Endothelial cell of umbilical vein (primary cell): ENCODE data around the gene C4orf54. TPM values are rescaled to one million over a fixed set of nuclear protein-coding genes. Genes with fewer than 3 reads are reported as not detected.

ENCODE experiments used
- BruUV-seq: library from RNA; stranded (reverse); fragments of 400-500 nt; replicated peaks from 2 replicates; lab custom pipeline; 2021; lab: Mats Ljungman, UMichigan
- CTCF ChIA-PET: fragments of 300-600, 350-600 bp; sonication (Branson Sonifier 250); formaldehyde crosslinking; loops from one replicate; lab custom pipeline; 2021; ENCODE audit warnings: antibody characterized with exemption, inconsistent platforms; lab: Charles Lee
- POLR2A ChIA-PET: fragments of 300-600, 350-600 bp; sonication (Branson Sonifier 250); formaldehyde crosslinking; loops from one replicate; lab custom pipeline; 2021; ENCODE audit warnings: antibody characterized with exemption, inconsistent platforms; lab: Charles Lee
- DNase-seq: peaks from one replicate; pipeline ENCODE4 v3.0.0-alpha.2; 2011; ENCODE audit warnings: low read depth, low spot score
- FAIRE-seq: peaks from 2 replicates; lab custom pipeline; 2011; peaks lifted over from hg19 to GRCh38; lab: Jason Lieb, UNC
- H2AFZ ChIP-seq: 2 replicates; pipeline ENCODE4 v1.6.0; 2012; ENCODE audit warnings: low read depth, low read length, control low read depth, inconsistent platforms
- H3K27ac ChIP-seq: 2 replicates; pipeline ENCODE4 v1.5.1; 2011; ENCODE audit warnings: low read depth, mild to moderate bottlenecking, control low read depth, low read length, moderate library complexity; ENCODE audit not compliant: insufficient read depth
- H3K27me3 ChIP-seq, 2 experiments: 2 replicates each; pipeline versions ENCODE4 v1.6.0 to v1.6.1; 2011; ENCODE audit warnings: low read length in 2 of 2, mixed read lengths in 1 of 2; ENCODE audit not compliant: control insufficient read depth in 2 of 2, insufficient read depth in 2 of 2
- H3K36me3 ChIP-seq, 2 experiments: 2 replicates in 1 of 2; 3 replicates in 1 of 2; pipeline ENCODE4 v1.5.1; 2011; ENCODE audit warnings: low read length in 2 of 2, mild to moderate bottlenecking in 1 of 2, moderate library complexity in 1 of 2; ENCODE audit not compliant: control insufficient read depth in 2 of 2, insufficient read depth in 2 of 2; ENCODE audit errors: extremely low read depth in 1 of 2
- H3K4me1 ChIP-seq: 3 replicates; pipeline ENCODE4 v1.5.1; 2011; ENCODE audit warnings: mild to moderate bottlenecking, low read length; ENCODE audit not compliant: control insufficient read depth, insufficient read depth; ENCODE audit errors: extremely low read depth
- H3K4me2 ChIP-seq: 2 replicates; pipeline ENCODE4 v1.6.1; 2011; ENCODE audit warnings: low read length, control low read depth, mixed read lengths; ENCODE audit not compliant: insufficient read depth
- H3K4me3 ChIP-seq, 3 experiments: fragments of 200-600 bp in 1 of 3; sonication (generic), shearing (Covaris generic) in 1 of 3; replicated peaks in 1 of 3; 2 replicates each; pipeline ENCODE4 v1.5.1; 2011 to 2016; ENCODE audit warnings: control low read depth in 3 of 3, low read length in 3 of 3, mild to moderate bottlenecking in 2 of 3, inconsistent platforms in 1 of 3, low read depth in 1 of 3, moderate library complexity in 1 of 3; ENCODE audit not compliant: insufficient read depth in 1 of 3
- H3K79me2 ChIP-seq: 2 replicates; pipeline ENCODE4 v1.6.0; 2012; ENCODE audit warnings: low read length, inconsistent platforms; ENCODE audit not compliant: control insufficient read depth, insufficient read depth
- H3K9ac ChIP-seq: replicated peaks from 2 replicates; pipeline ENCODE3; 2011; ENCODE audit warnings: low read length, control low read depth; ENCODE audit not compliant: insufficient read depth; ENCODE audit errors: extremely low read depth
- H3K9me1 ChIP-seq: replicated peaks from 3 replicates; pipeline ENCODE4 v1.6.0; 2011; ENCODE audit warnings: mild to moderate bottlenecking, low read length; ENCODE audit not compliant: control insufficient read depth, insufficient read depth; ENCODE audit errors: extremely low read depth
- H3K9me3 ChIP-seq: replicated peaks from 2 replicates; pipeline ENCODE4 v1.5.1; 2012; ENCODE audit warnings: low read length, inconsistent platforms; ENCODE audit not compliant: control insufficient read depth, insufficient read depth
- H4K20me1 ChIP-seq: replicated peaks from 2 replicates; pipeline ENCODE3; 2011; ENCODE audit warnings: mild to moderate bottlenecking, low read length; ENCODE audit not compliant: control insufficient read depth, insufficient read depth; ENCODE audit errors: extremely low read depth
- EZH2 ChIP-seq: IDR thresholded peaks from 2 replicates; pipeline ENCODE4 v1.6.1; 2012; ENCODE audit warnings: borderline replicate concordance, low read depth, mild to moderate bottlenecking, moderate library complexity, low read length, inconsistent platforms; ENCODE audit not compliant: severe bottlenecking
- FOS ChIP-seq: IDR thresholded peaks from 2 replicates; pipeline ENCODE4 v1.6.1; 2011; ENCODE audit warnings: mild to moderate bottlenecking, low read length, moderate library complexity, borderline replicate concordance; ENCODE audit not compliant: insufficient read depth
- GATA2 ChIP-seq: IDR thresholded peaks from 2 replicates; pipeline ENCODE4 v1.7.0; 2011; ENCODE audit warnings: low read depth, mild to moderate bottlenecking, moderate library complexity, mixed read lengths, low read length; ENCODE audit not compliant: insufficient read length, insufficient read depth
- JUN ChIP-seq: IDR thresholded peaks from 2 replicates; pipeline ENCODE4 v1.6.1; 2011; ENCODE audit warnings: borderline replicate concordance, low read depth; ENCODE audit not compliant: insufficient read length, insufficient read depth
- MAX ChIP-seq: IDR thresholded peaks from 2 replicates; pipeline ENCODE4 v1.6.1; 2011; ENCODE audit not compliant: insufficient read depth, insufficient read length
- MYC ChIP-seq: IDR thresholded peaks from one replicate; pipeline ENCODE4 v1.6.1; 2011; ENCODE audit warnings: mild to moderate bottlenecking, low read depth, low read length
- POLR2A ChIP-seq: IDR thresholded peaks from 2 replicates; pipeline ENCODE4 v1.6.1; 2012; ENCODE audit warnings: low read depth, mild to moderate bottlenecking, control low read depth, low read length
- POLR2AphosphoS5 ChIP-seq: IDR thresholded peaks from 2 replicates; pipeline ENCODE4 v1.6.1; 2012; ENCODE audit warnings: low read depth, mild to moderate bottlenecking, control low read depth, low read length, moderate library complexity; ENCODE audit not compliant: insufficient read depth
- dilution Hi-C: fragments of 300-500 bp; cut with MboI; formaldehyde crosslinking; loops from one replicate; pipeline ENCODE4 v1.15.0; 2019; ENCODE audit warnings: low sequenced_read_pairs; ENCODE audit not compliant: extremely low pct_ligation_motif_present
- intact Hi-C: fragments of 100-400 bp; cut with micrococcal nuclease; formaldehyde crosslinking; loops from one replicate; pipeline ENCODE4 v1.10.0; 2022
- polyA plus RNA-seq, 4 experiments: library from polyadenylated mRNA; depleted of rRNA in 3 of 4; stranded (reverse) in 3 of 4; unstranded in 1 of 4; fragments of >200 nt; gene quantifications; 2 replicates each; pipeline versions ENCODE4 v1.2.1 to v1.2.3, GENCODE V29; 2011 to 2012; ENCODE audit warnings: missing spikeins in 1 of 4
- total RNA-seq: library from RNA; stranded (reverse); gene quantifications from 2 replicates; pipeline ENCODE4 v1.2.3, GENCODE V29; 2021
- TF ChIP-seq, protein P1 (sequence below), 2 donors: IDR thresholded peaks; 1 replicate in 1 of 2; 2 replicates in 1 of 2; pipeline ENCODE4 v1.5.1; 2011; ENCODE audit warnings: low read length in 2 of 2, mild to moderate bottlenecking in 2 of 2, moderate library complexity in 2 of 2, control low read depth in 1 of 2, inconsistent platforms in 1 of 2, low read depth in 1 of 2; ENCODE audit not compliant: insufficient read depth in 1 of 2; ENCODE audit errors: extremely low read depth in 1 of 2

The C4orf54 gene
- total and polyA plus RNA-seq, 2 donors (not counting 3 experiments of a cell fraction or from before 2014, with no cell fraction given) = not detected

DNA sequence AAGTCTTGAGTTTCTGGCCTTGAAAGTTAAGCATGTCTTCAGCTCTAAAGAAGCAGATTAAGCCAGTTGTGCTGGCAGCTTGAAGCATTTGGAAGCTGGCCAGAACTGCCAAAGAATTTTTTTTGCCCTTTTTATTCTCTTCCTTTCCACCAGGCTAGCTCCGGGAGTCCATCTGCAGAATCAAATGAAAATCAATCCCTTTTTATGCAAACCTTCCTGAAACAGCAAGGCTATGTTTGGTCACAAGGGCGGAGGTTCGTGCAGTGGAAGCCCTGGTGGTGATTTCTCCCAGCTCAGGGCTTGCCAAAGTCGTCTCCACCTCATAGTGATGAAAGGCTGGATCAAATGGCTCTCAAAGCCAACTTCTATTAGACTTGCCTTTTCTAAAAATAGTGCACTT is 21.6 kb upstream of the C4orf54 start:
- H3K9me3 ChIP-seq = no peaks in the 10 kb centered on the region
- no peak overlapping the region for H3K9ac ChIP-seq
- H3K79me2 ChIP-seq = no peaks in the 10 kb centered on the region
- TF ChIP-seq EZH2 (no peak), POLR2AphosphoS5 (no peak), MYC (no peak), GATA2 (no peak), POLR2A (no peak), MAX (no peak), JUN (no peak), FOS (no peak)
- TF ChIP-seq, protein P1, sequence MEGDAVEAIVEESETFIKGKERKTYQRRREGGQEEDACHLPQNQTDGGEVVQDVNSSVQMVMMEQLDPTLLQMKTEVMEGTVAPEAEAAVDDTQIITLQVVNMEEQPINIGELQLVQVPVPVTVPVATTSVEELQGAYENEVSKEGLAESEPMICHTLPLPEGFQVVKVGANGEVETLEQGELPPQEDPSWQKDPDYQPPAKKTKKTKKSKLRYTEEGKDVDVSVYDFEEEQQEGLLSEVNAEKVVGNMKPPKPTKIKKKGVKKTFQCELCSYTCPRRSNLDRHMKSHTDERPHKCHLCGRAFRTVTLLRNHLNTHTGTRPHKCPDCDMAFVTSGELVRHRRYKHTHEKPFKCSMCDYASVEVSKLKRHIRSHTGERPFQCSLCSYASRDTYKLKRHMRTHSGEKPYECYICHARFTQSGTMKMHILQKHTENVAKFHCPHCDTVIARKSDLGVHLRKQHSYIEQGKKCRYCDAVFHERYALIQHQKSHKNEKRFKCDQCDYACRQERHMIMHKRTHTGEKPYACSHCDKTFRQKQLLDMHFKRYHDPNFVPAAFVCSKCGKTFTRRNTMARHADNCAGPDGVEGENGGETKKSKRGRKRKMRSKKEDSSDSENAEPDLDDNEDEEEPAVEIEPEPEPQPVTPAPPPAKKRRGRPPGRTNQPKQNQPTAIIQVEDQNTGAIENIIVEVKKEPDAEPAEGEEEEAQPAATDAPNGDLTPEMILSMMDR (IDR thresholded peaks at IDR 0.05; ENCODE audit: extremely low read depth in 1 of 2, insufficient read depth in 1 of 2, low read depth in 1 of 2, low read length in 2 of 2) = no peak
- dilution Hi-C loops (no loop called here), intact Hi-C loops (no loop called here)
- H3K27me3 ChIP-seq = no peaks in the 10 kb centered on the region
- no peak overlapping the region for H3K27ac ChIP-seq
- no peaks in the 10 kb centered on the region for H3K36me3 ChIP-seq
- CTCF ChIA-PET = no interaction called here
- no peaks in the 10 kb centered on the region for H4K20me1 ChIP-seq
- H3K9me1 ChIP-seq = no peaks in the 10 kb centered on the region
- no TSS peak for BruUV-seq
- DNase-seq (no peak), FAIRE-seq (no peak)
- no peak overlapping the region for H3K4me2 ChIP-seq
- H3K4me1 ChIP-seq = no peaks in the 10 kb centered on the region
- POLR2A ChIA-PET = no interaction called here
- no peak overlapping the region for H2AFZ ChIP-seq
- H3K4me3 ChIP-seq = no peak overlapping the region
